H54 (cell line): ENCODE results near the gene NFKBIZ.

Experiments used
- DNase-seq: peaks from one replicate; pipeline ENCODE4 v3.0.0; 2011; ENCODE audit warnings: low spot score, mixed read lengths; ENCODE audit not compliant: insufficient read length
- FAIRE-seq: peaks from 3 replicates; lab custom pipeline; 2011; peaks lifted over from hg19 to GRCh38; lab: Jason Lieb, UNC
- POLR2A ChIP-seq: IDR thresholded peaks from 2 replicates; pipeline ENCODE4 v1.6.1; 2011; ENCODE audit warnings: low read depth, mild to moderate bottlenecking, low read length

NFKBIZ gene

DNA sequence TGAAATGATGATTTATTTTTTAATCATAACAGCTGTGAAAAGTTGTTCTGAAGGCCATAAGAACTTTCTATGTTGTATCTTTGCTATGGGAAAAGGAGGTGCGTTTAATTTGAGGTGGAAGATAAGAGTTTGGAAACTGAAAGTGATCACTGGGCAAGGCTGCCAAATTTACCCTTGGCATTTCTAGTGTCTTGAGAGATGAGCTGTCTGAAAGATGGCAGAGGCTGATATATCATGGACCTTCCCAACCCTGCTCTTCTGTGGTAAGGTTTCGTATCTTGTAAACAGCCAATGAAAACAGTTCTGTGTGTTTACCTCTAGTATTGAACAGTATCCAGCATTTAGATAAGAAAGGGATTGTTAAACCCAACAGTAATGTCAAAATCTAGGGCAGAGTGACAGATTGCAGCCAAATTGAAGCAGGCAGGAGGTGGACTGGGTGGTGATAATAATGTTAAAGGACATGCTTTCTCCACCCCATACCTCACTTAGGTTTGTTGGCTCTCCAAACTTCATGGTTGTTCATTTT is 15.8 kb upstream of the NFKBIZ start:
- FAIRE-seq (no peak), DNase-seq (no peak)
- no peak for TF ChIP-seq POLR2A

DNA sequence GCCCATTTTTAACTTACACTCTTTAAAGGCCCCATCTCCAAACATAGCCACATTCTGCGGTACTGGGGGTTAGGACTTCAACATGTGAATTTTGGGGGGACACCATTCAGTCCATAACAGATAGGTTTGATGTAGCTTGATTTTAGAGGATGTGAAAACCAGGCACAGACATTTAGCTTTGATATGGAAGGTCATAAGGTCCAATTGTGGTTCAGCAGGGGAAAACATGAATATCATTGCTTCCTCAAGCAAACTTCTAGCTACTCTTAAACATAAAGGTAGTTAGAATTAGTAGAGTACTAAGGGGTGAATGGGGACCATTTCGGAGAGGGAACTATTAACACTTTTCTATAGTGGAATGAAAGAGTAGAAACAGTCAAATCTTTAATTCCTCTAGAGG is 13.6 kb upstream of the NFKBIZ start:
- TF ChIP-seq POLR2A = no peak
- DNase-seq (no peak), FAIRE-seq (peak; percentile 11)

DNA sequence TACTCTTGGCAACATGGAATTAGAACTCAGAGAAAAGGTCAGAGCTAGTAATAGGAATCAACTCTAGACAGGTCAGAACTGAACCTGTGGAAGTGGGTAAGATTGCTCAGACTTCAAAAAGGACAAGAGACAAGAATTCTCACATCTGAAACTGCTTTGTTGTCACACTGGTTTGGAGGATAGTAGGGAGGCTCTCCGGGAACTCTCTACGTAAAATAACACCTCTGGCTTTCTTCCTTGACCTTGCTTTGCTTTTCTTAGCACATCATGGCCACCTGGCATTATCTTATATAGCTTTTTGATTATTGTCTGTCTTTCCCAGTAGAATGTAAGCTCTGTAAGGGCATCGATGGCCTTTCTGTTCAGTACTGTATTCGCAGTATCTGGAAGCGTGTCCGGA is 13.2 kb upstream of the NFKBIZ start:
- no peak for TF ChIP-seq POLR2A
- FAIRE-seq (no peak), DNase-seq (no peak)

- FAIRE-seq (peak; percentile 93), DNase-seq (no peak)
- no peak for TF ChIP-seq POLR2A
Measured at GRCh38 chr3:101836652-101837598, 12.4 kb upstream of the NFKBIZ start.

DNA sequence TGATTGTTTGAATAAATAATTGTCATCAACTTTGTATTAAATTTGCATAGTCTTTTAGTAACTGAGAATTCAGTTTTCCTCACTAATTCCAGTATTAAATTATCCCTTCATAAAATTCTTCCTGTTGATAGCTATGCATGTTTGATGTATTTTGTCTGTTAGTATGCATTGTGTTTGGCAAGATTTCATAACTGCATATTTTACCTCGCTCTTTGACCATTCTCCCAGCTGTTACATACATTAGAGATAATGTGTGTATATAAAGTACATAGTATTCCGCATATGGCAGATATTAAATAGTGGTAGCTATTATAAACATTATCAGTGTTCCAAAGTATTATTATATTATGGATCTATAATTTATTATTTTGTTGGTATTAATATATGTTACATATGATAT is 10.6 kb upstream of the NFKBIZ start:
- DNase-seq (no peak), FAIRE-seq (no peak)
- TF ChIP-seq POLR2A = no peak

DNA sequence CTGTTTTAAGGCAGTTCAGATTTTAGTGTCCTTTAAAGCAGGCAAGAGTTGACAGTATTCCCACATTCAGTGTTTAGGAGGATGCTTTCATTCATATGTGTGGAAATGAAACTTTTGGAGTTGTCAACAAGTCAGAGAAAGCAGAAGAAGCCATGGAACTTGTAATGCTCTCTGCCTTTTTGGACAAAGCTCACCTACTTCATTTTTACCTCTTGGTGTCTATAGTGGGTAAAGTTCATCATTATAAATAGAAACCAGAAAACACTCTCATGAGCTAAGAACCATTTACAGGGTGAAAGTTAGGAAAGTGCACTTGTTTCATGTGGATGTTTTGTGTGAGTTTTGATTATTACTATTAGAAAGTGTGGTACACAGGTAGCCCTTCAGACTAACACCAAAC is 9.2 kb upstream of the NFKBIZ start:
- TF ChIP-seq POLR2A = no peak
- no peak for FAIRE-seq
- DNase-seq = no peak

DNA sequence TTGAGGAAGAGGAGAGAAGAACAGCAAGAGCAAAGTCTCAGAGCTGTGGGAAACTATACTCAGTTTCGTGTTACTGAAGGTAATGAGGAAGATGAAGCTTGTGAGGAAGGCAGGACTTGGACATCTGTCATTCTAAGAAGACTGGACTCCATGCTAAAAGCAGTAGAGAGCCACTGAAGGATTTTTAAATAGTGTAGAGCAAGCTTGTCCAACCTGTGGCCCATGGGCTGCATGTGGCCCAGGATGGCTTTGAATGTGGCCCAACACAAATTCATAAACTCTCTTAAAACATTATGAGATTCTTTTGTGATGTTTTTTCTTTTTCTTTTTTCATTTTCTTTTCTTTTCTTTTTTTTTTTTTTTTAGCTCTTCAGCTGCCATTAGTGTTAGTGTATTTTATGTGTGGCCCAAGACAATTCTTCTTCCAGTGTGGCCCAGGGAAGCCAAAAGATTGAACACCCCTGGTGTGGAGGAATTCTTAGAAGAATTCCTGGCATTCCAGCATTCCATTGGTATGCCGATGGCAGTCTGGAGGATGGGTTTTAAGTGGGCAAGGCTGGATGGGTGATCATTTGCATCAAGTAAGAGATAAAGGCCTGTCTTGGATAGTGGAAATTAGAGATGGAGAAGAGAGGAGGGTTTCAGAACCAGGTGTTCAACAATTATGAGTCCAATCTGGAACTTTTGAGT is 6.9 kb upstream of the NFKBIZ start:
- DNase-seq = peak; percentile 48
- peak; percentile 68 for FAIRE-seq
- no peak for TF ChIP-seq POLR2A

DNA sequence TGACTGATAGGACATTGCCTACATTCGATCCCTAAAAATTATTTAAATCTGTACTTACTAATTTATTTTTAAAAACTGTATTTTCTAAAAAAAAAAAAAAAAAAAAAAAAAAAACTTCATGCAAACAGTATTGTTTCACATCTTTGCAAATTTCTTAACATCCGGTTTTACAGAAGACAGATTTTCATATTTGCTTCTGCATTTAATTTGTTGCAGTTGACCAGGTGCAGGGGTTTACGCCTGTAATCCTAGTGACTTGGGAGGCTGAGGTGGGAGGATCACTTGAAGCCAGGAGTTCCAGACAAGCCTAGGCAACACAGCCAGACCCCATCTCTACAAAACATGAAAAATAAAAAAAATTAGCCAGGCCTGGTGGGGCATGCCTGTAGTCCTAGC is 6.4 kb upstream of the NFKBIZ start:
- no peak for FAIRE-seq

GRCh38 chr3:101845425-101845824 is 3.9 kb upstream of the NFKBIZ start:
- DNase-seq (no peak), FAIRE-seq (no peak)
- TF ChIP-seq POLR2A = no peak

More for the DNA sequence above, 6.4 kb upstream of the NFKBIZ start:
- no peak for DNase-seq
- TF ChIP-seq POLR2A = no peak

GRCh38 chr3:101846709-101847108 is 2.6 kb upstream of the NFKBIZ start:
- FAIRE-seq (no peak), DNase-seq (no peak)
- TF ChIP-seq POLR2A = no peak

DNA sequence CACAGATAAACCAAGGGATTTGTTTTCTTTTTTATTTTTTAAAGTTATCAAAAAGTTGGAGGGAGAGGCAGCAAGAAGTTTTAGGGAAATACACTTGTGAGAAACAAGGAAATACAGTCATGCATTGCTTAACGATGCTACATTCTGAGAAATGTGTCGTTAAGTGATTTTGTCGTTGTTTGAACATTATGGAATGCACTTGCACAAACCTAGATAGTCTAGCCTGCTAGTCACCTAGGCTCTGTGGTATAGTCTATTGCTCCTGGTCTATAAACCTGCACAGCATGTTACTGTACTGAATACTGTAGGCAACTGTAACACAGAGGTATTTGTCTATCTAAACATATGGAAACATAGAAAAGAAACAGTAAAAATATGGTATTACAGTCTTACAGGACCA is 2.0 kb upstream of the NFKBIZ start:
- no peak for TF ChIP-seq POLR2A
- no peak for DNase-seq
- FAIRE-seq = no peak

GRCh38 chr3:101848326-101848725 is 988 bp upstream of the NFKBIZ start:
- FAIRE-seq (peak; percentile 38), DNase-seq (no peak)
- TF ChIP-seq POLR2A = no peak

DNA sequence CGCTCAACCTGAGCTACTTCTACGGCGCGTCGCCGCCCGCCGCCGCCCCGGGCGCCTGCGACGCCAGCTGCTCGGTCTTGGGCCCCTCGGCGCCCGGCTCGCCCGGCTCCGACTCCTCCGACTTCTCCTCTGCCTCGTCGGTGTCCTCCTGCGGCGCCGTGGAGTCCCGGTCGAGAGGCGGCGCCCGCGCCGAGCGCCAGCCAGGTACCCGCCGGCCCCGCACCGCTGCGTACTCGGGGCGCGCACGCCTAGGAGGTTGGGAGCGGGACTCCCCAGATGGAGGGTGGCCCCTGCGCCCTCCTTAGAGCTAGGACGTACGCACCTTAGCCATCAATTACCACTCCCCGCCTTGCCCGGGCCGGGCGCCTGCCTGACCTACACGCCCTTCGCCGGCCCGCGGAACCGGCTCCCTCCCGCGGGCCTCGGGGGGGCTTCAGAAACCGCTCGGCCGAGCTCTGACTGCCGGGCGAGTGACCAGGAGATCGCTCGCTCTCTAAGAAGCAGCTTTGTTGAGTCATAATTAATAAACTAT is 466 bp downstream of the NFKBIZ start:
- DNase-seq (no peak), FAIRE-seq (no peak)
- TF ChIP-seq POLR2A = no peak
